ELR (cell line): ENCODE data around the gene LRRC7.

Experiments used
- DNase-seq: peaks from one replicate; pipeline ENCODE4 v3.0.0-alpha.2; 2015; ENCODE audit warnings: low read depth

LRRC7 gene

DNA sequence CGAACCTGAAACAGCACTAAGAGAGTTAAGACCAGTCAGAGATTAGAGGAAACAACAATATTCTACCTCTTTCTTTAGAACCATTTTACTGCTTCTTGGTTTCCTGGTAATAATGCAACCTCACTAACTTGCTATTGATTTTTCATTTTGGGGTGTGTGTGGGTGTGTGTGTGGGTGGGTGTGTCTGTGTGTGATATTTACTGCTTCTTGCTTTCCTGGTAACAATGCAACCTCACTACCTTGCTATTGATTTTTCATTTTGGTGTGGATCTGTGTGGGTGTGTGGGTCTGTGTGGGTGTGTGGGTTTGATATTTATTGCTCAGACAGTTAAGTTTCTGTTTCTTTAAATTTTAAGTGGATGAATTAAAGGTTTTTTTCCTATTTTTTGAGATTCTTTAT lies 208.8 kb downstream of the LRRC7 start:
- DNase-seq: no peak

DNA sequence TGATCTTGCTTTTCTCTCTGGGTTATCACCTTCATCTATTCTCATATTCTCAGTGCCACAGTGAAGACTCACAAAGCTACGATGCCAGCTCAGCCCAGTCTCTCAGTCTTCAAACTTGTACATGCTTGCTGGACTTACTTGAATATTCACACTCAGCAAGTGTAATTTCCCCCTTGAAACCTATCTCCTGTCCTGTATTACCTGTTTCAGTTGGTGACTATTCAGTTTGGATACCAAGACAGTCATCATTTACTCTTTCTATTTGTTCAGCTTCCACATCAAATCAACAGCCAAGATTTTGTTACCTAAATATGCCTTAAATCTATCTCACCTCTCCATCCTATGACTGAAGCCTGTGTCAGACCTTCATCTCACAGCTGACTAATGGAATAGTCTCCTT lies 209.7 kb downstream of the LRRC7 start:
- no peak for DNase-seq

DNA sequence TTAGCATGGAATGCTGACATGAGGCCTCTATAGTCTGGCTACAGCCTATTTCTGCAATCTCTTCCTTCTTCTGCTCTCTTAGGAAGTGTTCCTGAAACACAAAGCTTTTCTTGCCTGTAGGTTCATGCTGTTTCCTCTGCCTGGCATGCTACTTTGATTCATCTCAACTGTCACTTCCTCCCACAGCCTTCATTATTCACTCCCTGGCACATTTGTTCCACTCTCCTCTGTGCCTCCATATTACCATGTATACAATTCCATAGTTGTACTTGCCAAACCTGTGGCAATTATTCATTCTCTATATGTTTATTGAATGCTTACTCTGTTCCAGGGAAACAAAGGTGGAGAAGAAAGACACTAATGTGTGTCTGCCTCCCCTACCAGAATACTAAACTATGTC lies 210.2 kb downstream of the LRRC7 start:
- DNase-seq: no peak

DNA sequence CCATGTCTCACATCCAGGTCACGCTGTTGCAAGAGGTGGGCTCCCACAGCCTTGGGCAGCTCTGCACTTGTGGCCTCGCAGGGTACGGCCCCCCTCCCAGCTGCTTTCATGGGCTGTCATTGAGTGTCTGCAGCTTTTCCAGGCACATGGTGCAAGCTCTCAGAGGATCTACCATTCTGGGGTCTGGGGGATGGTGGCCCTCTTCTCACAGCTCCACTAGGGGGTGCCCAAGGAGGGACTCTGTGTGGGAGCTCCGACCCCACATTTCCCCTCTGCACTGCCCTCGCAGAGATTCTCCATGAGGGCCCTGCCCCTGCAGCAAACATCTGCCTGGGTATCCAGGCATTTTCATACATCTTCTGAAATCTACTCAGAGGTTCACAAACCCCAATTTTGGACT lies 219.4 kb downstream of the LRRC7 start:
- no peak for DNase-seq

DNA sequence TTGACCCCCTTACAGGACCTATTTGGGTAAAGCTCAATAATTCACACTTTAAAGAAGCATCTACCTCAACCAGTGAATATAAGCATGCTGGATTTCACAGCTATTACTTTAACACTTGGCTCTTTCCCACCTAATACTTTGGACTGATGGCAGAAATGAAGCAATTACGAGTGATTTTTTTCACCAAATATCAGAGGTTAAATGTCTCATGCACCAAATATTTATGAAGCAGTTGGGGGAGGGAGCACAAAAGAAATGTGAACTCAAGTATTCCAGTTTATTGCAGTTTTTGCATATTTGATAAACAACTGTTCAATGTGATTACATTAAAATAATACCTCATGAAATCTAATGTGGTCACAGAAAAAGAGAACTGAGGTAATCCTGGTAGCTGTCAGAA lies 223.6 kb downstream of the LRRC7 start:
- peak; percentile 21 for DNase-seq

DNA sequence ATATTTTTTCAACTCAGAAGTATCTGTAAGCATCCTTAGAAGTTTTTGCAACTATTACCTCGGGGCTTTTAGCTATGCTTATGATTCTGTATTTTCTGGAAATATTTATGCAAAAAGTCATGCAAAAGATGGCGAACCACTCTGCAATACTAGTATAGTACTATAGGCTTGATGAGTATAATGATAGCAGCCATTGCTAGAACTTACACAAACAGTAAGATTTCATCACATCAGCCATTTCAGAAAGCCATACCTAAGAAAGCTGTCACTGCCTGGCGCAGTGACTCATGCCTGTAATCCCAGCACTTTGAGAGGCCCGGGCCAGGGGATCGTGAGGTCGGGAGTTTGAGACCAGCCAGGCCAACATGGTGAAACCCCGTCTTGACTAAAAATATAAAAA lies 227.1 kb downstream of the LRRC7 start:
- peak; percentile 22 for DNase-seq

DNA sequence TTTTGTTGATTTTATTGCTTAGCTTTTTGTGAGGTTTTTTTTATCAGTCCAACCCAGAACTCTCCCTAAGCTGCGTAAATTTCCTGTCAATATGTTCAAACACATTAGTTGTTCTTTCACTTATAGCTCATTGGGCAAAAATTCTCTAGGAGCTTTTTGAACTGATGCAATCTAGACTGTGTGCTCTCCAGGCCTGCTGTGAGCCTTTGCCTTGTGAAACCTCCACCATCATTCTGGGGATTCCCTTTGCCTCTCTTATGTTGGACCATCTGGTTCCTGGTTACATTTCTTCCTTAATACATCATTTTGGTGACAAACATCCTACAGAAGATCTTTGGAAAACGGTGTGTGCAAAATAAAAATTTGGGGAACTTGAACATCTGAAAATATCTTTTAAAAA lies 247.2 kb downstream of the LRRC7 start:
- no peak for DNase-seq

DNA sequence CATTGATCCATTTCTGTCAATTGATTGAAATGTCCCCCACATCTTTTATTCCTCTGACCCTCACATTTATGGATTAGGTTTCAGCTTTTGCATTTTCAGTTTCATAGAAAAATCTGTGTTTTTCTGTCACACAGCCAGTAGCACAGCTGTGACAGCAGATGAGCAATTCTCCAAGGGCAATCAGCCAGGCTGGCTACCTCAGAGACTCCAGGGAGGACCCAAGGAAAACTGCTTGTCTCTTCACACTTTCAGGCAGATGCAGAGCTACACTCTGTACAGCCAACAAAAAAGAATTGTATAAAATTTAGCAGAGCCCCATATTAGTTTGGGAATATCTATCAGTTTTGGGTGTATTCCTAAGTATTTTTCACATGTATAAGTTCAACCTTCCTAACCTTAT lies 257.2 kb downstream of the LRRC7 start:
- no peak for DNase-seq

DNA sequence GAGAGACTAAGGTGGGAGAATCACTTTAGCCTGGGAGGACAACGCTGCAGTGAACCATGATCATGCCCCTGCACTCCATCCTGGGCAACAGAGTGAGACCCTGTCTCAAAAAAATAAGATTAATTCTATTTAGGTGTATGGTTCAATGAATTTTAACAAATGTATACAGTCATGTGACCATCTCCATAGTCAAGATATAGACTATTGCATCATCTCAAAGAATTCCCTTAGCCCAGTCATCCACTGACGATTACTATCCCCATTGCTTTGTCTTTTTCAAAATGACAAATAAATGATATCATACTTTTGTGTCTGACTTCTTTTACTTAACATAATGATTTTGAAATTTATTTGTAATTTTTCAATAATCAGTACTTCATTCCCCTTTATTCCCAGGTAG lies 260.0 kb downstream of the LRRC7 start:
- no peak for DNase-seq

DNA sequence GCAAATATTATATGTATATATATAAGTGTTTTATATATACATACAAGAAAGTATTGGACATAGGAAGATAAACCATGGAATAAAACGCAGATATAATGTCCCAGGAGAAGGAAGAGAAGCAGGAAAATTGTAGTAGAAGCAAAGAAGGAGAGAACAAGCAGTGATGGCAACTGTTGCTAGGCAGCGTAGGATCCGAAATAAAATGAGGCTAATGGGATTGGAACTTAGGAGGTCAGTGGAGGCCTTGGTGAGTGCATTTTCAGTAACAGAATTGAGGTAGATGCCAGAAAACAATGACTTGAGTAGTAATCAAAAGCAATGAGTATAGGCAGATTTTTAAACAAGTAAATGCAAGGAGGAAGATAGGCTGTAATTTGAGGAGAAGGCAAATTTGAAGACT lies 265.8 kb downstream of the LRRC7 start:
- DNase-seq: no peak

DNA sequence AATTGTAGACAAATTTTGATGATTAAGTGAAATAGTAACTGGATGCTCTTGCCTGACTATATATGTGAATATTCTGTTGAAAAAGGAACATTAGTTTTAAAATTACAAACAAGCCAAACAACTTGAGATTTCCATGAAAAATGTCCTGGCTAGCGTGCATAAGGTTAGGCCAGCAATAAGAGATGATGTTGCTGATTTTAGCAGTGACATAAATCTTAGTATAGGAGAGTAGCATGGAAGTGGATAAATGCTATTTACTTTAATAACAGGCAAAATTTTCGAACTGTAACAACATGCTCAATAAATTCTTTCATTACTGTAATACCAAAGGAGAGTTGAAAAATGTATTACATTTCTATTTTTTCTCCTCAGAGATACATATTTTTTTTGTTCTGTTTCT lies 266.6 kb downstream of the LRRC7 start:
- no peak for DNase-seq

DNA sequence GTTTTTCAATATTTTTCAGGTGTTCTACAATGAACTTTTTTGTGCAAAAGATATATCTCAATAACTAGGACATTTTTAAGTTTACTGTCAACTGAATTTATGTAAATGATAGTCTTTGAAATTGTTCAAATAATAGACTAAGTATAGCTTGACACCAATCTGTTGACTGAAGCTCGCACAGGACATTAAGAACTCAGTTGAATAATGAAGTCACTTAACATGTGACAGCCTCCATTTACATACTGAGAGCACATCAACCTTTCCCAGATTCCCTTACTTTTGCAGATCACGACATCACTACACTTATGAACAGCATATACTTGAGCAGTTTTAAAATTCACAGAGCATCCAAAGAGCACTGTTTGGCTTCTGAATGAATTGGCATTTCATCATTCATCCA lies 268.2 kb downstream of the LRRC7 start:
- no peak for DNase-seq

DNA sequence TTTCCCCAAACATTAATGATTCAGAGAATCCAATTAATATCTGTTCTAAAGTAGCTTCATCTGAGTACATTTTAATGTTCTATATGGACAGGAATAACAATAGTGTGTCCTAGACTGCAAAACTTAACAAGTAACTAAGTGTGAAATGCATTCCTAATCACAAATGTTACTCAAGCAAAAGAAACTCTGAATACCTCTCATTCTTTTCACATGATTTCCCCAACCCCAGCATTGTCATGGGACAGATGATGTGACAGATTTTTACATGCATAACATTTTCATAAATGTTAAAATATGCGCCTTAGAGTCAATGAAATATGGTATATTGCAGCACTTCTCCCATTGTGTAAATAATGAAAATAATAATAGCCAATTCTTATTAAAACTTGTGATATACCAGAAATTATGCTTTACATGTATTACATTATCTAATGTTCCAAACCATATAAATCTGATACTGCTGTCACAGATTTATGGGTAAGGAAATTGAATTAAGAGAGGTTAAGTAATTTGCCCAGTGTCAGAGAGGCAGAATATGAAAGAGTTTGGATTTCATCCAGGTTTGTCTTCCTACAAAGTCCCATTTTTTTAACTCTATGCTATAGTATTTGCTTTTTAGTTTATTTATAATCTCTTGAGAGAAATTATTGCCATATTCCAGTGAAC lies 269.4 kb downstream of the LRRC7 start:
- DNase-seq: no peak

DNA sequence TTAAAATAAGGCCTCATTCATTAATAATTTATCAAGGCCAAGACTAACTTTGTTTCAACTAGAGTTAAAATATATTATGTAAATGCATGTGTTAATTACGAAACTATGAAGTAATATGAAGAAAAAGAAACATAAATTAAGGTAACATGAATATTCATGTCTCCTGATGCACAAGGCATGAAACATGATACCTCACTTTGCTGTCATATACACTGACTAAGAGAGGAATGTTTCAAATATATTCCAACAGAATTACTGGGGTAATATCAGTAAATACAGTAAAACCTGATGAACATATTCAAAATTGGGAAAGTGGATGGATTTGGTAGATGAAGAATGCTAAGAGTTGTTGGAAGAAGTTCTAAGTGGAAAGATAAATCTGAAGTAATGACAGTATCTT lies 274.6 kb downstream of the LRRC7 start:
- no peak for DNase-seq

DNA sequence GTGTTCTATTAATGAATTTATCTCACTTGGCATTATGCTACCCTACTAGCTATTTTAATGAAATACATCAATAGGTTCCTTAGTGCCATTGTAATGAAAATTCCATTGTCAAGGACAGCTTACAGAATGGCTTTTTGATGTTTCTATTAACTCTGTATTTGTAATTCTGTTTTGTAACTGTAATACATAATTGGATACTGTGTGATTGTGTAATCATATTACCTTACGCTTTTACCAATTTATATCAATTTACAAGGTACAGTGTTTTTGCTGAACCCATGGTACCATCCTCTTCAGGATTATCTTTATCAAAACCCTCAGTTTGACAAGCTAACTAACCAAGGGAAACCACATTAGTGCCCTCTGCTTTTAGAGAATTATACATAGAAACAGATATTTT lies 277.9 kb downstream of the LRRC7 start:
- DNase-seq: no peak

DNA sequence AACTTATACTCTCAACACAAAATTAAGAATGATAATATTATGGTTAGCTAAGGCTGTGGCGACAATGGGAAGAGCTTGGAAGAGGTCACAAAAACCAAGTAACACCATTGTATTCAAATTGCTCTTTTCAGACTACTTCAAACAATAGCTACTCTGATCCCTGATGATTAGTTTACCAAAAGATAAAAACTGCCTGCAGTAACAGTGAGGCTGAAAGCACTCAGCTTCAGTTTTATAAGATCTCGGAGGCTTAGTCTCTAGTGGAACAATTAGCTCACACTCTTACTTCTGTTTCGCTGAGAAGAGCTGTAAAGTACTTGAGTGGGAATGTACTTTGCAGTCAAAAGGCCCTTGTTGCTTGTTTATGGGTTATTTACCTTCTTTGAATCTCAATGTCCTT lies 278.5 kb downstream of the LRRC7 start:
- DNase-seq: no peak

DNA sequence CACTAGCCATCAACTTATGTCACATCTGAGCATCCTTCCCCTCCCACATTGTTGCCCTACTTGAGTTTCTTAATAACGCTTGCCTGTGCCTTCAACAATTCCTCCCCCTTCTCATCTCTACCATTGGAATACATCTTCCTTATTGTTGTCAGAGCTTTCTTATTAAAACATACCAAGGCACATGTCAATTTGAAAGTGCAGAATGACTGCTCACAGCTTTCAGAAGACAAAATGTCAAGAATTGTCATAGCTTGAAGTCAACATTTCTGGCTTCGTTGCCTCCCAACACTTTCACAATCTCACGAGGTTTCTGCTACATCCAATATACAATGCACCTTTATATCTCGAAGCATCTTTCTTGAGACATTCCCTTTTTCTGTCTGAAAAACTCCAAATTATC lies 279.9 kb downstream of the LRRC7 start:
- no peak for DNase-seq

DNA sequence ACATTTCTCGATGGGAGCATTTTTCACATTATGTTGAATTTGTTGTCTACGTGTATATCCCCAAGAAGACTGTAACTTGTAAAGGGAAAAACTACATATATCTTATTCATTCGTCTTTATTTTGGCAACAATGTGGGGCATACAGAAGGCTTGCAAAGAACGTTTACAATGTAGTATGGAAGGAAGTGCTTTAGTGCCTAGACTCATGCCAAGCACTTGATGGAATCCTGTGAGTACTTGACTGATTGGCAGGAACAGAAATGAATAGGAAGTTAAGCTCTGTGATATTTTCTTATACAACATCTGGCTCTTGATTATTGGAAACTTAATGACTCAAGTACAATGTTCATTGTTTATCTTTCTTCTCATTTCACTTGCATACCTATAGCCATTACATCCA lies 284.4 kb downstream of the LRRC7 start:
- DNase-seq: no peak

DNA sequence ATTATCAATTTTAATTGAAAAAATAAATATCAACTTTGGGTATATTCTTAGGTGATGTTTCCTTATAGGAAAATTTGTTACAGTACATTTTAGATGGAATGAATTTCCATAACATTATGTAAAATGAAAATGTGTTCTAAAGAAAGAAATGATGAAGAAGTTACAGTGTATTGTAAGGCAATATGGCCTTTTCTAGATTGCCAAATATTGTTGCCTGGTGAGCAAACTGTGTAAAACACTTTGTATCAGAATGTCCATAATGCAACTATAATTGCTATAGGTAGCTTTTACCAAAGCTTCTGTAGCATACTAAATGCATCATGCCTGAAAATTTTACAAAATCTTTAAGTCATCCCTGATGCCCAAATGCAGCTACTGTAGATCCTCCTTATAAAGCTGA lies 285.0 kb downstream of the LRRC7 start:
- DNase-seq: no peak

DNA sequence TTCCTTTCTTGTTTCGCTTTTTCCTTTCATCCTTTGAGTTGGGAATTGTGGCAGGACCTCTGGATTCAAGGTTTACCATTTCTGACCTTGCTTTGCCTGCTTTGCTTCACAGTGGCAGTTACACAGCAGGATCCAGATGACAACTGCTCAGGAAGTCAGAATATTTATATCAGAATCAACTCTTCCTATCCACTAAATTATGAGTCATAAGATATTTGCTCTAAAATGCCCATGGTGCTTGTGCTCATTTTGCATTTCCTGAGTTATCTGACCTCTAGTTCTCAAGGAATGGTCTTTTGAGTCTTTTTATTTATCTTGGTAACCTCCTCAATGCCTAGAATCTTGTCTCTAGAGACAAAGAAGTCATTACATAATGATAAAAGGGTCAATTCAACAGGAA lies 290.8 kb downstream of the LRRC7 start:
- DNase-seq: peak; percentile 61

DNA sequence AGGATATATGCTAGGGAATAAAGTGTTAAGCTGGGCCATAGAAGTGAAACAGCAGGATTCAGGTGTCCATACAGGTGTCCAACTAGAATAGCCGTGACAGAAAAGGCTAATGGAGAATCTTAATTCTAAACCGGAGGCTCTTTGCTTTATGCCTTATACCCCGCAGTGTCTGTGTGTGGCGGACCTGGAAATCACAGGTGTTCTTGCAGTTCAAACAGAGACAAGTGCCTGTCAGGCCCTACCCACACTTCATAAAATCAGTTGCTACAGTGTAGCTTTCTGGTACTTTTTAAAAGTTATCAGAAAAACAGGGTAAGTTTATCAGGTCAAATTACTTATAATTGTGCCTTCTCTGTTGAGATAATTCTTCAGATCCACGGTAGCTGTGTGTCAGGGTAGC lies 293.9 kb downstream of the LRRC7 start:
- no peak for DNase-seq

DNA sequence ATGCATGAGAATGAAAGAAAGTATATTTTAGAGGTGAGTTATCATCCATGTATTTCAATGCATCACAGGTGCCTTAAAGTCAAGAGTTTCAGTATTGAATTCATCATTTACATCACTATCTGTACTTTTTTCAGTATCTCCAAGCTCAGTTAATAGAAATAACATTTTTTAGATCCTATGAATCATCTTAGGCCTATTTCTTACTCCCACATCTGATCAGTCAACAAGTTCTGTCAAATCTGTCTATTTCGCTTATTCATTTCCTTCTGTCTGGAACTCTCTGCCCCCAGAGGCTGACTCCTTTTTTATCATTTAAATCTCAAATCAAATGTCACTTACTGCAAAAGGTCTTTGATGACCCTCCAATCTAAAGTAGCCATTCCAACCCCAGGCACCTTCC lies 295.2 kb downstream of the LRRC7 start:
- no peak for DNase-seq

DNA sequence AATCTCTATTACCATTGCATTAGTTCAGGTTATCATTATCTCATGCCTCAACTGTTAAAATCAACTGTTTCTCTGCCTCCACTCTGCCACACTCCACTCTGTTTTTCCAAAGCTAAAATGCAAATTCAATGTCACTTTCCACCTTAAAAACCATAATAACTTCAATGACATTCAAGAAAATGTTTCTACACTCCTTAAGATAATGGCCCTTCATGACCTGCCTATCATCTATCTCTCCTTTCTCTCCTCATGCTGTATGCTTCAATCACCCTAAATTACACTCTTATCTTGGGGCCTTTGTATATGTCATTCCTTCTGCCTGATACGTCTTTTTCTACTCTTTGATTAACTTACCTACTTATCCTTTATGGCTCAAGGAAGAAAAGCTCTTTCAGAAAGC lies 296.0 kb downstream of the LRRC7 start:
- no peak for DNase-seq

DNA sequence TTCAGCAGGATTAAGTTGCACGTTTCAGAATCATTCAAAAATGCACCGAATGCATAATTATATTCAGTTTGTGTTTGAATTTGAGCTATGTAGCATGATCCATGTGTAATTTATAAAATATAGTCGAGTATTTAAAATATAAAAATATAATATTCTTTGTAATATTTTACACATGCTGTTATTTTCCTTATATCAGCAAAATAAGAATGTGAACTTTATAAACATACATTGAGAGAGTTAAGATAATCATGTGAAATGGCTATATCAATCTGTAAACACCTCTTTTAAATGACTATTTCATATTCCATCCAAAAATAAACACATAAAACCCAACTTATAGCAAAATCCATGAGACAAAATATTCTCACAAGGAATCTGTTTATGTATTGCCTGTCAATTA lies 303.7 kb downstream of the LRRC7 start:
- no peak for DNase-seq

DNA sequence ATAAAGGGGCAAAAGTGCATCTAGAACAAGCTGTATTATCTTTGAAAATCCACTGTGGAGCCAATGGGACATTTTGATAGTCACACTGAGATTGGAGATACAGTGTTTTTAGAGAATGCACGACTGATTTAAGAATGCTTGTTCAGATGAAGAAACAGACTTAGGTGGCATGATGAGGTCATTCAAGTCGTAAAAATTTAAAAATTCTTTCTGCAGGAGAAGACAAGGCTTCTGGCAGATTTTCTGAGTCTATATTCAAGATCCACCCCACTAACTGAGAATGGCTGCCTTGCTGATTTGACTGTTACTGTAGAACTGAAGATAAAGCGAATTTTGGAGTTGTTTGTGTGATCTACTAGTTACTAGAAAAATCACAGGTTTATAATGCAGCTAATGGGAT lies 310.6 kb downstream of the LRRC7 start:
- peak; percentile 4 for DNase-seq
